Measurements from ENCODE around the gene ST7L. TPM values are rescaled to one million over a fixed set of nuclear protein-coding genes. Genes with fewer than 3 reads are reported as not detected.

Gene ST7L
- total RNA-seq, 2 donors from 2014 or later, result 13.9 to 14.2 TPM

GRCh38 chr1:112619518-112620376 is 806 bp upstream of the ST7L start, which contains the start of gene CAPZA1:
Gene CAPZA1, plus strand, starts transcription at chr1:112619832. Its CDS starts 13 bp downstream, at chr1:112619845.
- intact Hi-C loops (cut with DNase I), result loop anchor here (2.0 to 10.0 kb wide), 5 partner anchors 87 to 235 kb away; partner anchors contain the start of genes RHOC (in 2 of the 2), CTTNBP2NL (in 1 of the 2) and WNT2B (in 1 of the 2)
- DNase-seq (peak; percentile 94), ATAC-seq (peak; percentile 97 to 98)

GRCh38 chr1:112618114-112618720 is 724 bp downstream of the ST7L start:
- intact Hi-C loops (cut with DNase I), result loop anchor here (2.0 to 10.0 kb wide), 5 partner anchors 89 to 233 kb away; partner anchors contain the start of genes RHOC (in 2 of the 2), CTTNBP2NL (in 1 of the 2) and WNT2B (in 1 of the 2)
- ATAC-seq (no peak), DNase-seq (no peak)

GRCh38 chr1:112614460-112615065 is 4.4 kb downstream of the ST7L start:
- no peak for ATAC-seq
- DNase-seq, result no peak
- intact Hi-C loops (cut with DNase I), result loop anchor here (5.0 to 10.0 kb wide), 4 partner anchors 93 to 230 kb away; partner anchors contain the start of genes CTTNBP2NL (in 1 of the 2), RHOC (in 1 of the 2) and WNT2B (in 1 of the 2)

GRCh38 chr1:112605633-112606327 is 13.2 kb downstream of the ST7L start:
- no peak for DNase-seq
- intact Hi-C loops (cut with DNase I), result loop anchor here in 1 of 2 donors (10.0 kb wide), 1 partner anchor 49 kb away; no protein-coding TSS in a partner anchor
- ATAC-seq, result no peak

- DNase-seq, result no peak
- intact Hi-C loops (cut with DNase I), result loop anchor here in 1 of 2 donors (10.0 kb wide), 1 partner anchor 51 kb away; no protein-coding TSS in a partner anchor
- ATAC-seq, result no peak
These were observed 15.4 kb downstream of the ST7L start for GRCh38 chr1:112603541-112603940.

- intact Hi-C loops (cut with DNase I), result loop anchor here in 1 of 2 donors (10.0 kb wide), 1 partner anchor 52 kb away; no protein-coding TSS in a partner anchor
- ATAC-seq, result no peak
These were observed 15.9 kb downstream of the ST7L start for GRCh38 chr1:112603012-112603411.

GRCh38 chr1:112599477-112599876 is 19.5 kb downstream of the ST7L start:
- ATAC-seq (no peak), DNase-seq (no peak)
- intact Hi-C loops (cut with DNase I), result no loop called here

More at GRCh38 chr1:112603012-112603411, 15.9 kb downstream of the ST7L start:
- no peak for DNase-seq

- no peak for ATAC-seq
- intact Hi-C loops (cut with DNase I), result no loop called here
These were observed 24.6 kb downstream of the ST7L start for GRCh38 chr1:112594208-112594876.

GRCh38 chr1:112589766-112590165 is 29.2 kb downstream of the ST7L start:
- DNase-seq (no peak), ATAC-seq (no peak)
- intact Hi-C loops (cut with DNase I), result no loop called here

More at GRCh38 chr1:112594208-112594876, 24.6 kb downstream of the ST7L start:
- DNase-seq, result no peak

GRCh38 chr1:112583366-112583765 is 35.6 kb downstream of the ST7L start:
- intact Hi-C loops (cut with DNase I), result no loop called here
- DNase-seq (no peak), ATAC-seq (no peak)

- DNase-seq, result no peak
- intact Hi-C loops (cut with DNase I), result no loop called here
- ATAC-seq, result no peak
These were observed 37.3 kb downstream of the ST7L start for GRCh38 chr1:112581586-112582192.

- ATAC-seq, result no peak
- intact Hi-C loops (cut with DNase I), result no loop called here
- DNase-seq, result no peak
These were observed 39.0 kb downstream of the ST7L start for GRCh38 chr1:112579801-112580510.

GRCh38 chr1:112576240-112576639 is 42.7 kb downstream of the ST7L start:
- ATAC-seq (no peak), DNase-seq (no peak)
- intact Hi-C loops (cut with DNase I), result no loop called here

- peak in 1 of 2 donors; percentile 89 for ATAC-seq
- intact Hi-C loops (cut with DNase I), result no loop called here
- DNase-seq, result no peak
These were observed 43.7 kb downstream of the ST7L start for GRCh38 chr1:112575154-112575804.

GRCh38 chr1:112565800-112566199 is 53.1 kb downstream of the ST7L start:
- intact Hi-C loops (cut with DNase I), result no loop called here
- DNase-seq, result no peak
- ATAC-seq, result no peak

GRCh38 chr1:112564081-112564480 is 54.9 kb downstream of the ST7L start:
- ATAC-seq (no peak), DNase-seq (no peak)
- intact Hi-C loops (cut with DNase I), result no loop called here

GRCh38 chr1:112563341-112563740 is 55.6 kb downstream of the ST7L start:
- ATAC-seq, result no peak

More at GRCh38 chr1:112563341-112563740, 55.6 kb downstream of the ST7L start:
- intact Hi-C loops (cut with DNase I), result no loop called here
- DNase-seq, result no peak
